GM18868 (cell line): ENCODE results near the gene WIPF3.
A peak's percentile ranks its signal among the peaks of the same experiment; 100 is the strongest.

Experiments used
- ATAC-seq: cut with Tn5 transposase; IDR thresholded peaks from one replicate; pipeline ENCODE4 v1.9.1; 2021; ENCODE audit warnings: mild to moderate bottlenecking, moderate library complexity; ENCODE audit not compliant: unreplicated experiment

WIPF3 gene

DNA sequence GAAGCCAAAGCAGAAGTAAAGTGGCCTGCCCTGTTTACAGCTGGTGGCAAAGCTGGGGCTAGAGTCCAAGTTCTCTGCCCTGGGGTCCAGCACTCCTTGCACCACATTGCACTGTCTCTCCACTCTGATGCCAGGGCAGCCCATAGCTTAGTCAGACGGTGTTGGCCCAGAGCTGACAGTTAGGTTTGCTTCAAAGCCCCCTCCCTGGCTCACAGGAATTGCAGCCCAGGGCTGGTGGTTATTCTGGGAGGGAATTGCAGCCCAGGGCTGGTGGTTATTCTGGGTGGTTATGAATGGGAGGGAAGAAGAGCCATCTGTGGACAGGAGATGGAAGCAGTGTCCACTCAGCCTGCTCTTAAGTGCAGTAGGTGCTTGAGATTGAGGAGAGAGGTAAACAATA, 94.4 kb downstream of the WIPF3 start:
- ATAC-seq, result no peak

DNA sequence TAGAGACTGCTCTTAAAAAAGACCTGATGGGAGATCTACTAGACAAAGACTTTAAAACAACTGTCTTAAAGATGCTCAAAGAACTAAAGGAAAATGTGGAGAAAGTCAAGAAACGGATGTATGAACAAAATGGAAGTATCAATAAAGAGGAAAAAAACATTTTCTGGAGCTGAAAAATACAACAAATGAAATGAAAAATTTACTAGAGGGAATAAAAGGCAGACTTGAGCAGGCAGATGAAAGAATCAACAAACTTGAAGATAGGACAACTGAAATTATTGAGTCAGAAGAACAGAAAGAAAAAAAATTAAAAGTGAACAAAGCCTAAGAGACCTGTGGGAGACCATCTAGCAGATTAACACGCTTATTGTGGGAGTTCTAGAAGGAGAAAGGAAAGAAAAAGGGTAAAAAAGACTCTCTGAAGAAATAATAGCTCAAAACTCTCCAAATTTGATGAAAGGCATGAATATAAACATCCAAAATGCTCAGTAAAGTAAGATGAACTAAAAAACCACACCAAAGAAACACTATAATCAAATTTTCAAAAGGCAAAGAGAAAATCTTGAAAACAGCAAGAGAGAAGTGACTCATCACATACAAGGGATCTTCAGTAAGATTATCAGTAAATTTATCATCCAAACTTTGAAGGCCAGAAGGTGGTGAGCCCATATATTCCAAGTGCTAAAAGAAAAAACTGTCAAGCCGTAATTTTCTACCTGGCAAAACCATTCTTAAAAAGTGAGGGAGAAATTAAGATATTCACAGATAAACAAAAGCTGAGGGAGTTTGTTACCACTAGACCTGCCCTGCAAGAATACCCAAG, 100.1 kb downstream of the WIPF3 start:
- no peak for ATAC-seq

DNA sequence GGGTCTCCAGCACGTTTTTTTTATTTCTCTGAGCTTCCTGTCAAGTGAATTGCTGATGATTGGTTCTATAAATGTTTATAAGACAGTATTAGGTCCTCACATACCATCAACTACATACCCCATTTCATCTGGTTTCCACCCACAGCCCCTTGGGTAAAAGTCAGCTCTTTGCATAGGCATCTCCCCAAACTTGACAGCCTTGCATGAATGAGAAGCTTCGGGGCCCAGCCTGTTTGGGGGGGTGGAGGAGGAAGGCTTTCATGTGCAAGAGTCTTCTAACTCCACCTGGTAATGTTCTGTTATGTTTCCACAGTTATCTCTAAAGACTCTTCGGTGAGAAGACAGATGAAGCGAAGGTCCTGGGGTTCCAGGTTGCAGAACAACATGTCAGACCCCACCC, 107.9 kb downstream of the WIPF3 start:
- no peak for ATAC-seq

DNA sequence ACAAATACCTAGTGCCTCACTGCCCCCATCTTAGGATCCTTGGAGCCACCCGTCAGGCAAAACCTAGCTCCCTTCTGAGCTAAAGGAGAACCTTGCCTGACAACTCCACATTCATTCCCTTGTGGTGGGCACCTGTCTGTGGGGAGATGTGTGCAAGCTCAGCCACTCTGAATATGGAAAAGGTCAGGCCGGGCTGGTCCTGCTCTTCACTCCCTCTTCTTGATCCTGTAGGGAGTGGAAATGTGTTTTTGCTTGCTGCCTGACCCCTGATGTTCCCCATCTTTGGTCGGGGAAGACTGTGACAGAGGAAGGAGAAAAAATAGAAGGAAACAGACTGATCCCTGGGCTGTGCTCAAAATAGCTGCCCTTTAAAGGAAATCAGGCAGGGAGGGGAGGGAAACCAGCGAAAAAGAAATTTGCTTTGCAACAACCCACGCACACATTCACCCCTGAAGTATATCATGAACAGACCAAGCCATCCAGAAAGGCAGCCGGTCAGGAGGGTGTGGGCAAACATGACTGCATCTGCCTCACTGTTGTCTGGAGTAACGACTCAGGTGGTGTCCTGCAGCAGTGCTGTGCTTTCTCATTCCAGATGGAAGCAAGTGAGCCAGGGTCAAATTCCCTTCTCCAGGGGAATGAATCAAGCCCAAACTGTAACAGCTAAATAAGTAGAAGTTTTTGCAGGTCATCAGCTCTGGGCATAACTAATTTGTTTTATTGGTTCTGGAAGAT, 109.3 kb downstream of the WIPF3 start:
- no peak for ATAC-seq

DNA sequence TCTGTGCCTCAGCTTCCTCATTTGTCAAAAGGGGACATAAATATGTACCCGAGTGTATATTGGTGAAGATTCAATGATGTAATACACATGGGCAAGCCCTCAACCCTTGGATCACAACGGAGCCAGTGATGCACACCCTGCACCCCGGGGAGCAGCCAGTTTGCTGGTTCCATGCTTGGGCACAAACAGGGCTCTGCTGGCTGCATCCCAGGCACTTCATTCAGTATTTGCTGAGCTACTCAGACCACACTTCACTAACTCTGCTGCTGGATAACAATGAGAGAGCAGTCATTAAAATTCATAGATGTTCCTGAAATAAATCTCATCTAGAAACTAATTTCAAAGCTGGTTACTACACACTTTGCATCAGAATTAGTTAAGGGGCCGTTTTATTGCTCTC, 111.3 kb downstream of the WIPF3 start:
- no peak for ATAC-seq

DNA sequence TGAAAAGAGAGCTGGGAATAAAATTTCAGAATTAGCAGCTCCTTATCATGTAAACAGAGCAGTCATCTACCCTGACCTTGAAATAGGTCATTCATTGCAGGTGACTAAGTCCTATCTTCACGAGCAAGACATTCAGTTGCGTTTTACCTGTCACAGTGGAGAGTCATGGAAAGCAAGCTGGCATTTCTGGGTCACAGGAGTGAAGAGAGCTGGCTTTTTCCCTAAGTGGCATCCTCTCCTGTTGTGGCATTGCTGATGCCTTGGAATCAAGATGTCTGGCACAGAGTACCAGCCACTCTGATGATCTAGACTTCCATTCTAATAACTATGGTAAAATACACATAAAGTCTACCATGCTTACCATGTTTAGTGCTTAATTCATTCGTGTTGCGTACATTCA, 112.5 kb downstream of the WIPF3 start:
- ATAC-seq, result no peak

DNA sequence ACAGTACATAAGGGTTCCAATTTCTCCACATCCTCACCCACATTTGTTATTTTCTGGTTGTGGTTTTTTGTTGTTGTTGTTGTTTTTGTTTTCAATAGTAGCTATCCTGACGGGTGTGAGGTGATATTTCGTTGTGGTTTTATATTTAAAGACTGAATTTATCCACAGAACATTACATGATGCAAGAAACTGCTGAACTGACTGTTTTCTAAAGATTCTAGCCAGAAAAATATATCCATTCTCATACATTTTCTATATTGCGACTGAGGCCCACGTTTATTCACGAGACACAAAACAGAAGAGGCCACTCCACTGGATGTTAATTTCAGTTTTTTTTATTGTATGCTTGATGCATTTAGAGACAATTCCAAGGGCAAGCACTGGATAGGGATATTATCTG, 113.5 kb downstream of the WIPF3 start:
- no peak for ATAC-seq

DNA sequence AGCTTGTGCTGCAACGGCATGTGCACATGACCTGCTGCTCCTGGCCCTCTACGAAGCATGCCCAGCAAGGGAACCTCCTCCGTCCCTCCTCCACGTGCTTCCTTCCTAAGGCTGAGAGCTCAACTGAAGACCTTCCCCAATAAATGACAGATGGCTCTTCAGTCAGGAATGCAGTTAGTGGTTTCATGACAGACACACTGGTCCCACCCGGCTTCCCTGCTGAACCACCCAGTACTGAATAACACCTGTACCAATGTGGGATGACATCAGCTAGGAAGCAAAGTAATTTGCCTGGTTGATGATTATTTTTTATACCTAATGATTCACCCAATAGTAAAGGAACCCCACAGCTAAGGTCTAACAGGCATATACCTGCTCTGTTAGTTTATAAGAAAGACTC, 114.2 kb downstream of the WIPF3 start:
- no peak for ATAC-seq

DNA sequence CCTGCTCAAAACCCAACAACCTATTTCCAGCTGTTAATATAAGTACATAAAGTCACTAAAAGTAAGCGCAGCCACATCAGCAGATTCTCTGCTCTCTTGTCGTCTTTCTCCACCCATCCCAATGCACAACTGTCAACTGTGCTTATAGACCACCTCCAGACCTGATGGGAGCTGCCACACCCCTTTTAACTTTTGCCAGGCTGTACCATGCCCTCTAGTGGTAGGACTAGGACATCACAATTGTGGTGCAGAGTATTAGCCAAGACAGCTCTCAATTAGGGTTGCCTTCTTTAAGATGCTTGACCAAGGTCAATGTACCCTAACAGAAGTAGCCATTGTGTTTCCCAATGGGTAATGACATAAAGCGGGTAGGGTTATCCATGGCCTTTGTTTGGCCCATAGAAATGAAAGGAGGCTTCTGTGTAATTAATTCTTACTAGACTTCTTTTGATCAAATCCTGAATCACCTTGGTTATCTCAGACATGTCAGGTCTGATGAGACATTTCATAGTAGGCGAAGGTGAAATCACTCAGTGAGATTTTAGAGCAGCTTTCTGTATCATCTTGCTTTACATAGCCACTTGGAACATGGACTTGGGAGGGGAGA, 115.2 kb downstream of the WIPF3 start:
- peak; percentile 90 for ATAC-seq

DNA sequence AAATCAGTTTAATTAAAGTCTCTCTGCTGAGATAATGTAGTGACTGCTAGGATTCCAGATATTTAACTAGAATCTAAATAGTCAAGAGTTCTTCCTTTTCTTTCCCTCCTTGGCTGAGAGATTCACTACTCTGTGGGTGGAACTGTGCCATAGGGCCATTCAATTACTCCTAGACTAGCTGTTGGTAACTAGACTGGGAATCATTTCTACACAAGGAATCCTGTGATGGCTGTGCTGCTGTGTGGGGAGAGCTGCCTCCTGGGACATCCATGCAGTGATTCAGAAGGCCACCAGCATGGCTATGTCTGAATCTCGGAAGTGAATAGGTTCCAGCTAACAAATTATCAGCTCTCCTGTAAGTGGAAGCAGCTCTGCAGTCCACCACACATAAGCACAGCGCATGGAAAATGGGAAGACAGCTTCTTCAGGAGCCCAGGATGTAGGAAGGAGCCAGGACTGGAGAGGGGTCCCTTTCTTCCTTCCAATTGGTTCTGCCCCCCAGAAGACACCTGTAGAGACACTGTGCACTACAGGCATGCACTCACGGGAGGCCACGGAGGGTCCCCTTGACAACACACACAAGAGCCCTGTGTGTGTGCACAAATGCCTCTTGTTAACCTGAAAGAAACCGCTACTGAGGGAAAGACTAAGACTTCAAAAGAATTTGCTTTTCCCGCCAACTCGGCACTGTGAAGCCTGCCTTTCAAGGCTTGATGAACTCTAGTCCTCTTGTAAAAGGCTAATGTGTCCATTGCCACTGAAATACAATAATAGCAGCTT, 116.8 kb downstream of the WIPF3 start:
- no peak for ATAC-seq

DNA sequence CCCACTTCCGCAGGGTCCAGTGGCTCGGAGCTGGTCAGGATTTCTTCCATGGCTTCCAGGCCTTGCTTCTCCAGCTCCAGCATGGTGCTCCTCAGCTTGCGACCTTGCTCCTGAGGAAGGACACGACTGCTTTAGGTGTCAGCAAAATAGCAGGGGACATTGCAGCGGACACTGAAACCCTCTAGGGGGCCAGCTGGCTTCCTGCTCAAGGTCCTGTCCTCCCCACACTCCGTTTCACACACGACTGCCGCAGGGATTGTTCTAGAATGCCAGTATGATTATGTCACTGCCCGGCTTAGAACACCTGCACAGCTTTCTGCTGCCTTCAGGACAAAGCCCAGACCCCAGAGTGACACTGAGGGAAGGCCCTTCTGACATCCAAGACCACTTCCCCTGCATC, 117.7 kb downstream of the WIPF3 start:
- ATAC-seq, result no peak

DNA sequence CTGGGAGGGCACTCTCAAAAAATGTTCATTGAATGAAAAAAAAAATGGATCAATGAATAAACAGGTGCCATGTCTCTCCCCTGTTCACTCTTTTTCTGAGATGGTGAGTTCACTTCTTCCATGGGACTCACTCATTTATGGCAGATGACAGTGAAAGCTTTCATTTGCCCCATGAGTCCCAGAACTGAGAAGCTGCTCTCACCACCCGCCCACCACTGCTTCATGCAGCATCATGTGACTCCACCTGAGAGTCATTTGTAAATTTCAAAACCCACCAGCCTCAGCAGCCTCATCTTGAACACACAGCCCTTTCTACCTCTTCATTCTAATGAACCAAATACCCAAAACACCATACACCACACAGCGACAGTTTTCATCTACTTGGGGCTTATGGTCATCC, 118.4 kb downstream of the WIPF3 start:
- ATAC-seq, result no peak

DNA sequence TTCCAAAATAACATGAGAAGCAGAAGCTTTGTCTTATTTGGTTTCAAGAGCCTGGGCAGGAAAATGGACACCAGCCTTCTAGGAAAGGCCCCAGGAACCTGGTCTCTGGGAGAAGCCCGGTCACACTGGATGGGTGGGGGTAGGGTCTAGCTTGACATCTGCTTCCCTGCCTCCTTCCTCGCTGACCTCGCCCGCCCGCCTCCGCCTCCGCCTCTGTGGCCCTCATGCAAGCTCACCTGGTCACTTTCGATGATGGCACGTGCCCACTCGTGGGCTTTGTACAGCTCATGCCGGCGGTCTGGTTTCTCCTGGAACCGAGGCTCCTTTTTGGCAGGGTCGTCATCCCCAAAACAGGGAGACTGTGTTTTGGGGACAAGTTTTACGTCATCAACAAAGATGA, 119.9 kb downstream of the WIPF3 start:
- ATAC-seq, result no peak

DNA sequence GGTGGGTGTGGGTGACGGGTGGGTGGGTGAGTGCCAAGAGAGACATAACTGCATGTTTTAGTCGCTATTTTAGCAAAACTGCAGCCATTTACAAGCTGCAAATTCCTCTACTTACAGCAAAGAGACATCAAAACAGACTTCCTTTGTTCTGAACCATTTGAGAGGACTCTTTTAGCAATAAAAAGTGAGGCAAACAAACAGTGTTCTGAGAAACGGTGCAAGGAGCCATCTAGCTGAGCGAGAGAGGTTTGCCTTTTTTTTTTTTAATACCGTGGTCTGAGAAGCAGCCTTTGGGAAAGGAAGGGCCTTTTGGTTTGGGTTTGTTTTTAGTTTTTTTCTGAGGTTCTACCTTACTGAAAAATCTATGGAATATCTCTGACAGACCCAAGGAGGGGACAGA, 120.4 kb downstream of the WIPF3 start:
- no peak for ATAC-seq

DNA sequence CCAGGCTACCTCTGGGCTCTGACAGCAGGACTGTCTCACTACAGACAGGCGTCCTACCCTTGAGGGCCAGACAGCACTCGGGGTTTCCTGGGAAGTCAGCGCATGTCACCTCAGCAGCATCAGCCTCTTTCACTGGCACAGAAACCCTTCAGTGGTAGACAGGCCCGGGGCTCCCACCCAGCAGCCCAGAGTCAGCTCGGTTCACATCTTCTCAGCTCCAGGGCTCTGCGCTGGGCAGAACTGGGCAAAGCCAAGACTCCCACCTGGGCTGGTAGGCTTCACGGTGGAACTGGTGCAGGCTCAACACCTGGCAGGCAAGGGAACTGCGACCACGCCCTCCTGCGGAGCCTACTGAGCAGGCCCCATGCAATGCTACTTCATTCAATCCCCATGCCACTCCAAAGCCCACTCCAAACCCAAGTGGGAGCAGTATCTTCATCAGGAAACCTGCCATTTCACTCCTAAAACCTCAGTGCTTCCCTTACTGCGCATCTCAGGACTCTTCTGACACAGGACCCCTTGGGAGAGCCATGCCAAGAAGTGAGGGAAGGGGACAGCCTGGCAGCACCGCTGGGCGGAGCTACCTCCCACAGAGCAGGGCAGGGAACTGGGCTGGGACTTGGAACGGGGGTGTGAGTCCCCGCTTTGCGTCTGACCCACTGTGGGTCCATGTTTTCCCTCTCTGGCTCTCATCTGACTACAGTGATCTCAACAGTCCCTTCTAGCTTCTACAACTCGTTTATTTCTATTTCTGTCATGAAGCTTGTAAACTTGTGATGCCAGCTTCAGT, 122.9 kb downstream of the WIPF3 start:
- ATAC-seq, result no peak

DNA sequence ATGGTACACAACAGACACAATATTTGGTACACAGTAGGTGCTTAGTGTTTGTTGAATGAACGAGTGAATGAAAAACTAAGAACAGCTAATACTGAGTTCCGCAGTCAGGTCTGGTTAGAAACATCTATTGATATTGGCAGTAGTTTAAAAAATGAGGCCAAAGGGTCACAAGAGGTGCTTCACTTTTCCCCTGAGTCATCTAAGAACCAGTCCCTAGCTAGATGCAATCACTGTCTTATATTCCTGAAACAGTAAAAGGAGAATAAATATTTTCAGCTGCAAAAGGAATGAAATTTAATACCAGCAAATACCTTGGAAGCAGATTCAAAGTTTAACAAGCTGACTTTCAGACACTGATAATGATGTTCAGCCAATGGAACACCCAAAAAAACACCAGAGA, 128.8 kb downstream of the WIPF3 start:
- no peak for ATAC-seq

DNA sequence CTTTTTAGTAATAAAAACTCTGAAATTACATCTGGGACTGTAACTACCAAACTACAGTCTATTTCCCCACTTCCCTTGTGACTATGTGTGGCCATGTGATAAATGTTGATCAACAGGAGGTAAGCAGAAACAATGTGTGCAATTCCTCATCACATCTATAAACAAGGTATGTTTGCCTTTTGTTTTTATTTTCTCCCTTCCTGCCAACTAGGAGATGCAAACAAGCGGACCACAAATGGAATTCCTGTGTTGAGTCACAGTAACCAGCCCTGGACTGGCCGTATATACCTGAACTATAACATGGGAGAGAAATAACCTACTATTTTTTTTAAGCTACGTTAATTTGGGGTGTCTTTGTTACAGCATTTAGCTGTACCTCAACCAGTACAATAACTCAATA, 130.8 kb downstream of the WIPF3 start:
- ATAC-seq, result no peak

DNA sequence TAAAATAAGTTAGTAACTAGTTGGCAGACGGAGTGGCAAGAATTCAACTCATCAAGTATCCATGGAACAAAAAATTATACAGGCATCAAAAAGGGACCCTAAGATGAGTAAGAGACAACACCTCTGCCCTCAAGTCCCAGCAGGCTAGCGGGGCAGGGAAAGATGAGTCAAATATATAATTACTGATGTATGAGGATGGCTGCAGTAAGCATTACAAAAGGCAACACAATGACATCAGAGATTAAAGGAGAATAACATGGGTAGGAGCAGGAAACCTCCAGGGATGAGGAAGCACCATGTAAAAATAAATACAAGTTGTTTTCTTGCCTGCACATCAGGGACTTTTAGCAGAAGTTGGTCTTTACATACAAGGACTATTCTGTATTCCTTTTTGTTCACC, 133.9 kb downstream of the WIPF3 start:
- no peak for ATAC-seq

DNA sequence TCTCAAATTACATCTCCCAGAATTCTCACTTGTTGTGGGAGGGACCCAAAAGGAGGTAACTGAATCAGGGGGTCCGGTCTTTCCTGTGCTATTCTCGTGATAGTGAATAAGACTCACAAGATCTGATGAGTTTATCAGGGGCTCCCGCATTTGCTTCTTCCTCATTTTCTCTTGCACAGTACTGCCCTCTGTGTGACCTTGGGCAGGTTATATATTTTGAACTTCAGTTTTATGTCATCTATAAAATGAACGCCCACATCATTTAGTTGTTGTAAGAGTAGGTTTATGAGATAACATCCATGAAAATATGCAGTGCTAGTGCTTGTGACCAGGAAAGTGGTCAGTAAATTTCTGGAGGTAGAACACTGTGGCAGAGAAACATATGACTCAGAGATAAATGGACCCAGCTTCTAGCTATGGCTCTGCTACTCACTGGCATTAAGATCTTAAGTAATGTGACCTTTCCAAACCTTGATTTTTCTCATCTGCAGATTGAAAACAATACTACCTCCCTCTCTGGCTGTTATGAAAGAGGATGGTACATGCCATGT, 139.0 kb downstream of the WIPF3 start:
- ATAC-seq, result no peak
